ENCODE results near the gene FHOD1.

DNA sequence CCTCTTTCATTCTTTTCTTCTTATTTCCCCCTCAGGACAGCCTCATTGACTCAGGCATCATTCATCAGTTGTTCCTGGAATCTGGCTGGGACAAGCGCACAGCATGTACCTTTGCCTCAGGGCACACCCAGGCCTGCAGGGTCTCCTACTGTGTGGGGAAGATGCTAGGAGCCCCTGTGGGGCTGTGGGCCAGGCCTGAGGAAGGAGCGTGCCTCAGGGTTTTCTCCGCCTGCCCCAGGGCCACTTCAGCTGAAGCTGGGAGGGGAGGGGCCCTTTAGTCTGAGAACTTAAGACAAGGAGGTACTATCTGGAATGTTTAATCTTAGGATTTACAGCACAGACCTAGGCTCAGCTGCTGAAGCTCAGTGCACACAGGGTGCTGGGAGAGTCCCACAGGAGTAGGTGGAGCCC lies 40.4 kb downstream of the FHOD1 start:
- no peak for TF ChIP-seq BRD4 (IDR thresholded peaks at IDR 0.05)
- no peak for TF ChIP-seq NFRKB (IDR thresholded peaks at IDR 0.05; ENCODE audit: low read depth)
- no peak for TF ChIP-seq GATA2 (CRISPR knock-in tag; IDR thresholded peaks at IDR 0.05)
- TF ChIP-seq MYBL2 (IDR thresholded peaks at IDR 0.05; ENCODE audit: low read depth): no peak
- TF ChIP-seq MYBL2 (CRISPR knock-in tag; IDR thresholded peaks at IDR 0.05; ENCODE audit: borderline replicate concordance): no peak
- TF ChIP-seq ZZZ3 (IDR thresholded peaks at IDR 0.05): no peak
- TF ChIP-seq RB1 (IDR thresholded peaks at IDR 0.05; ENCODE audit: low read depth): no peak
- no peak for TF ChIP-seq PHF20 (IDR thresholded peaks at IDR 0.05; ENCODE audit: partially characterized antibody)

All from K562 (cell line).